ENCODE measurements around the gene NAT16.
A peak's percentile ranks its signal among the peaks of the same experiment; 100 is the strongest.
"Not testable (repeated sequence)": the region's sequence is repeated elsewhere in the genome, so short reads cannot be mapped to it uniquely, and the experiment has no call there.

The NAT16 gene

DNA sequence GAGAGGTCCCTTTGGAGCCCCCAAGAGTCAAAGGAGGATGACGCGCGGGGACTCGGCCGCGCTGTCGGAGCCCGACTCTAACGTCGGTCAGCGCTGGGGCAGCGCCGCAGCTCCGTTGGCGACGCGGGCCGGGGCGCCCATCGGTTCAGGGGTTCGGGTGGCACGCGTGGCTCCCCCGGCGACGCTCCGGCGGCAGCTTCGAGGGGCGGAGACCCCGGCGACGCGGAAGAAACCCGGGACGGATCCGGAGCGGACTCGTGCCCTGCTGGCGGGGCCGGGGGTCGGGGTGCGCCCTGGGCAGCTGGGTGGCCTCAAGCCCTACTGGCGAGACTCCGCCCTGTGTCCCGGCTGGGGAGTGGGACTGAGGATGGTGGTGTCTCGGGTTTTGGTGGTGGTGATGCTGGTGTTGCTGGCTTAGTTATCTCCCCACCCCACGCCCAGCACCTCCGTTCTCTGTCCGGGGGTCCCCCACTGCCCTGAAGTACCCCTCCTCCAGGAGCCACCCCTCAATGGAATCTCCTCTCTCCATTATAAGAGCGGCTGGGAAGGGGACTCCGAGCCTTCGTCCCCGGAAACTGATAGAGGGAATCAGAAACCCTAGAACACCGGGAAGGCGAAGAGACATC, at the start of gene NAT16:
Gene NAT16, minus strand, starts transcription at position 164 of the 626 bp plus-strand sequence. CDS start 5,486 bp downstream, outside the sequence.
- FAIRE-seq (no peak), DNase-seq (ENCODE audit: insufficient read length, low spot score) (no peak)

DNA sequence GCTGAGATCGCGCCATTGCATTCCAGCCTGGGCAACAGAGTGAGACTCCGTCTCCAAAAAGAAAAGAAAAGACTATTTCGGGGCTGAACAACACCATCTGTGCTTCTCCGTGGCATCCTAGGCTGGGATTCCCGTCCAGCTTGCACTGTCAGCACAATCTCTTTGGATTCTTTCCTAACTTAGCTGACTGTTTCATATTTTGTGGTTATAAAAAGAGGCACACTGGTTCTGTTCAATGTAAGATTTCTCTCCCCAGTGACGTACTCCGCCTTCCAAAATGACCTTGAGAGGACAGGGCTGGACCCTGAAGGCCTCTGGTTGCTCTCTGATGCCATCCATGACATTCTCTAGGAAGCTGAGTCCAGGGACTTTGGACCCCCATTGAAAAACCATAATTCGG, 46.6 kb upstream of the NAT16 start:
- DNase-seq (ENCODE audit: insufficient read length, low spot score) (no peak), FAIRE-seq (no peak)

DNA sequence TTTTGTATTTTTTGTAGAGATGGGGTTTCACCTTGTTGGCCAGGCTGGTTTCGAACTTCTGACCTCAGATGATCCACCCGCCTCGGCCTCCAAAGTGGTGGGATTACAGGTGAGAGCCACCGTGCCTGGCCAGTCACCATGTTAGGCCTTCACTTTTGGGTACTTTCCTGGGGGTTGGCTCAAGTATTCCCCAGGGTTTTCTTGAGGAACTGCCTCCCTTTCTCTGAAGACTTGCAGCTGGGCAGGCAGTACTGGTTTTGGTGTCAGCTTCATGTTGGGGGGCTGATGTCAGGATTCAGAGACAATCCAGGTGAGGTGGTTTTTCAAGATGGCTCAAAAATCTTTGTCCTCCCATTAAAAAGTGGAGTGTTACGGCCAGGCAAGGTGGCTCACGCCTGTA, 45.6 kb upstream of the NAT16 start:
- DNase-seq (ENCODE audit: insufficient read length, low spot score) (no peak), FAIRE-seq (no peak)

DNA sequence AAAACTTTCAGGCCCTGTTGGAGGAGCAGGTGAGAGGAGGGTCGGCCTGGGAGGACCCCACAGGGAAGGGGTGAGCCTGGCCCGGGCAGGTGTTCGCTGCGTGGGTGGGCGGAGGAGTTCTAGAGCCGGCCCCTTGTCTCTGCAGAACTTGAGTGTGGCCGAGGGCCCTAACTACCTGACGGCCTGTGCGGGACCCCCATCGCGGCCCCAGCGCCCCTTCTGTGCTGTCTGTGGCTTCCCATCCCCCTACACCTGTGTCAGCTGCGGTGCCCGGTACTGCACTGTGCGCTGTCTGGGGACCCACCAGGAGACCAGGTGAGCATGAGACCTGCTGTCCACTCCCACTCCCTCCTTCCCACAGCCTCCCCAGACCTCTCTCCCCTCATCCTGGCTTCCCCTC, 43.4 kb upstream of the NAT16 start:
- no peak for FAIRE-seq
- no peak for DNase-seq (ENCODE audit: insufficient read length, low spot score)

DNA sequence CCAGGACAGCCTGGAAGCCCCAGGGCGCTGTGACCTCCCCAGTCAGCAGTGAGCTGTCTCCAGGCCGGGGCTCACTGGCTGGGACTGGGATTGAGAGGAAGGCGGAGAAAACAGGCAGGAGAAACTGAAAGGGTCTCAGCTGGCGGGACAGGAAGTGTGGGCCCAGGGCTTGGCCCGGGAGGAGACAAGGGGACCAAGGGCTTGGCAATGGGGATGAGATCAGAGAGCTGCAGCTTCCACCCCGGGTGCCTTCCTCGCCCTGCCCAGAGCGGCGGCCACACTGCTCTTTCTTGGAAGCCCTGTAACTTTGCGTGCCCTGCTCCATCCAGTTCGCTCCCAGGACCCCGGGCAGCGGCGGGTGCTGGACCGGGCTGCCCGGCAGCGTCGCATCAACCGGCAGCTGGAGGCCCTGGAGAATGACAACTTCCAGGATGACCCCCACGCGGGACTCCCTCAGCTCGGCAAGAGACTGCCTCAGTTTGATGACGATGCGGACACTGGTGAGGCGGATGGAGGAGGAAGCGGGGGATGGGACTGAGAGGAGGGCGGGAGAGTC, 42.3 kb upstream of the NAT16 start:
- FAIRE-seq (no peak), DNase-seq (ENCODE audit: insufficient read length, low spot score) (no peak)

DNA sequence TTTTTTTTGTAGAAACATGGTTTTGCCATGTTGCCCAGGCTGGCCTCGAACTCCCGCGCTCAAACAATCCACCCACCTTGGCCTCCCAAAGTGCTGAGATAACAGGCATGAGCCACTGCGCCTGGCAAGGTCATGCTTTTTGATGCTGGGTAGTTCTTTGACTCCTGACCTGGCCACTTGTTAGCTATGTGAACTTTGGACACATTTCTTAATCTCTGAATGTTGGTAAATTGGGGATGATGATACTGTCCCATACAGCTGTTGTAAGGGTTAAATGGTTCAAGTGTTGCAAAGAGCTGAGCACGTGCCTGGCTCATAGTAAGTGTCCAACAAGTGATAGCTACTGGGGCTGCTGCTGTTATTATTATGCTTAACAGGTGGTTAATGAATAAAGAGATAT, 40.2 kb upstream of the NAT16 start:
- DNase-seq (ENCODE audit: insufficient read length, low spot score): no peak
- no peak for FAIRE-seq

DNA sequence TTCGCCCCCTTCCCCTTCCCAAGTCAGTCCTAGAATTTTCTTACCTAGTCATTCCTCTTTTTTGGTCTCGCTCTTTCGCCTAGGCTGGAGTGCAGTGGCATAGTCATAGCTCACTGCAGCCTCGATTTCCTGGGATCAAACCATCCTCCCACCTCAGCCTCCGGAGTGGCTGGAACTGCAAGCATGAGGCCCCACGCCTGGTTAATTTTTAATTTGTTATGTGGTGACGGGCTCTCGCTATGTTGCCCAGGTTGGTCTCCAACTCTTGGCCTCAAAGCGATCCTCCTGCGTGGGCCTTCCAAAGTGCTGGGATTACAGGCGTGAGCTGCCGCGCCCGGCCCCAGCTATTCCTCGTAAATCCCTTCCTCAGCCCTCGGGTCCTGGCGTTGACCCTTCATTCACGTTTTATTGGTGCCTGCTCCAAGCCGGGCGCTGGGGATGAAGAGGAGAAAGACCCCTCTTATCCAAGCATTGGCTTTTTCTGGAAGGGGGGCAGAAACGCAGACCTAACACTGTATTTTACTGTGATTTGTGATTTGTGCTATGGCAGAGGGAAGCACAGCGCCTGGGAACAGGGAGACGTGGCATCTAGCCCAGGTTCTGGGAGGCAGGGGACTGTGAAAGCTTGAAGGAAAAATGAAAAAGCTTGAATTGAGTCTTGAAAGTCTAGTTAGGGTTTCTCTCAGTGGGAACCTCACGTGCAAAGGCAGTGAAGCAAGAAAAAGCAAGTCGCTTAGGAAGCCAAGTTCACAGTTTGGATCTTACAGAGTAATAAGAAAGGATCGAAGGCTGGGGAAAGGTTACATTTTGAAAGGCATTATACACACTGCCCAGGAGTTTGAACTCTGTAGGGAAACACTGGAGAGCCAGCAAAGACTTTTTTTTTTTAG, 38.4 kb upstream of the NAT16 start:
- no peak for FAIRE-seq

DNA sequence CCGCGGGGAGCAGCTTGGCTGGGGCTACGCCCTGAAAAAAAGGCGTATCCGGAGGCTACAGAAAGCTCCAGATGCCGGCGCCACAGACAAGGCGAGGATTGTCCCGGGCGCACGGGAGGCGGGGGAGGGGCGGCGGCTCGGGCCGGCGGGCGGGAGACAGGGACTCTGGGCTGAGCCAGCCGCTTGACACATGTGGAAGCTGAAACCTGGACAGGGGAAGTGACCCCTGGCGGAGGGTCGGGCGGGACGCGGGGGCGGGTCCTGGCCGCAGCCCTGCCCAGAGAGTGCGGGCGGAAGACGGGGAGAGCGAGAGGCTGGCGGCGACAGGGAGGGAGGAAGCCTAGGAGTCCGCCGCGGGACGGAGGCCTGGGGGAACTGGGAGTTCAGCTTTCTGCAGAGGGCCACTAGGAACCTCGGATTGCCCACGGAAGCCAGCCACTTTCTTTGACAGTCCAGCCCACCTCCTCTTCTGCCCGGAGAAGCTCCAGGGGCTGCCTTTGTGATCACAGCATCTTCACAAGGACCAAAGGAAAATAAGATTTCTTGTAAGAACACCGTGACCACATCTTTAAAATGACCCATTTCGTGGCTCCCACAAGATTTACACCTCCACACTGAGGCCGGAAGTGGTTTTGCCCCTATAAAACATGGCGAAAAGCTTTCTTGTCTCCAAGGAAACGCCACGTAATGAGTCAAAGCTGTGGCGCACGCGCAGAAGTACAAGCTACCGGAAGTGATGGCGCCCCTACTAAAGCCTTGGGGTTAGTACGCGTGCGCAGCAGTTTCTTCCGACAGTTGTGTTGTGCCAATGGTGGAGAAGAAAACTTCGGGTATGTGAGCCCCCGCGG, 37.5 kb upstream of the NAT16 start, which contains the start of the genes PLOD3 and ZNHIT1:
Gene PLOD3, minus strand, starts transcription at position 194 of the 848 bp plus-strand sequence. CDS start 307 bp downstream, outside the sequence.
Gene ZNHIT1, plus strand, starts transcription at position 778 of the 848 bp plus-strand sequence. Its CDS starts 31 bp downstream, at position 809.
- peak; percentile 99 for FAIRE-seq
- DNase-seq (ENCODE audit: insufficient read length, low spot score): peak; percentile 97

More for the DNA sequence above, 38.4 kb upstream of the NAT16 start:
- DNase-seq (ENCODE audit: insufficient read length, low spot score): no peak

DNA sequence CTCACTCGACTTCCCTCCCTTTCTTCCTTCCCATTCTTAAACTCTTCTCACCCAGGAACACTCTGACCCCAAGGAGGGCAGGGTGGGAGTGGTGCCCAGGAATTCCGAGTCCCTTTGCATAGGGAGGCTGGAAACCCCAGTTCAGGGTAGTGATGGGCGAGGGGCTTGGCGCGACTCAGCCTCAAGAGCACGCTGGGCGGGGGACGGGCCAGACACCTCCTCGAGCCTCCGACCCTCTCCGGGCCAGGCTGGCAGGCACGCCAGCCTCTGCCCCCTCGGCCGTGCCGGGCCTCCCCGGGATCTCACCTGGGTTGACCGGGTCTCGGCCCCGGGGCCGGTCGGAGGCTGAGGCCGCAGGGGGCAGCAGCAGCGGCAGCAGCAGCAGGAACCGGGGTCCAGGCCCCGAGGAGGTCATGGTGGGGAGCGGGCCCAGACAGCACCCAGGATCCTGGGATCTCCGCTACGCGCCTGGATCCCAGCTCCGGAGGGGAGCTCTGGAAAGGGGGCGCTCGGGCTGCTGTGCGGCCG, 36.8 kb upstream of the NAT16 start:
- peak; percentile 41 for DNase-seq (ENCODE audit: insufficient read length, low spot score)
- no peak for FAIRE-seq

DNA sequence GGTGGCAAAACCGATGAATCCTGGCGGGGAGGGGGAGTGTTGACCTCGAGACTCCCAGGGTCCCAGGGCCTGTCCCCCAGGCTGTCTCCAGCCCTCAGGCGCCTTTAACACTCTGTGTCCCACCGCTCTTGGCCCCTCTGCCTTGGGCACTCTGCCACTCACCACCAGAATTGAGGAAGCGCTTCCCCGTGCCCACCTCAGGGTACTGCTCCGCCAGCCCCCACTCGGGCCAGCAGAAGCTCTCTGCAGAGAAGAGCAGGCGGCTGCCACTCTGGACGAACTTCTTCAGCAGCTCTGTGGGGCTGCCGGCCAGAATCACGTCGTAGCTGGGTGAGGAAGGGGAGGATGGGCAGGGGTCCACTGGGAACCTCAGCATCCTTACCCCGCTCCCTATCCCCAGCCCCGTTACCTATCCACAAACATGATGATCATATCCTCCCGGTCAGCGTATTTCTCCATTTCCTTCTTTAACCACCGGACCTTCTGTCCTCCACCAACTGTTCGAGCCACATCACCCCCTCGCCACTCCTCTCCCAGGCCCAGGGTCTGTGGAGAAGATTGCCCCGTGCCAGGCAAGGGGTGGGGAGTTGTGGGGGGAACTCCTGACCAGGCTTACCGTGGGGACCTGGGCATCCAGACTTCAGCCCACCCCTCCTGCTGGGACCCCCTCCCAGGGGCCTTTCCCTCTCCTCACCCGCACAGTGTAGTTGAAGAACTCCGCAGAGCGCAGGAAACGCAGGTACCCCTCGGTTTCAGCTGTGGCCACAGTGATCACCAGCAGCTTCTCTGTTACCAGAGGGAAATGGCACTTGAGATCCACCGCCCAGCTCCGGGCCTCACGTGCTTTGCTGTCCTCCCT, 36.1 kb upstream of the NAT16 start:
- no peak for FAIRE-seq
- DNase-seq (ENCODE audit: insufficient read length, low spot score): no peak

DNA sequence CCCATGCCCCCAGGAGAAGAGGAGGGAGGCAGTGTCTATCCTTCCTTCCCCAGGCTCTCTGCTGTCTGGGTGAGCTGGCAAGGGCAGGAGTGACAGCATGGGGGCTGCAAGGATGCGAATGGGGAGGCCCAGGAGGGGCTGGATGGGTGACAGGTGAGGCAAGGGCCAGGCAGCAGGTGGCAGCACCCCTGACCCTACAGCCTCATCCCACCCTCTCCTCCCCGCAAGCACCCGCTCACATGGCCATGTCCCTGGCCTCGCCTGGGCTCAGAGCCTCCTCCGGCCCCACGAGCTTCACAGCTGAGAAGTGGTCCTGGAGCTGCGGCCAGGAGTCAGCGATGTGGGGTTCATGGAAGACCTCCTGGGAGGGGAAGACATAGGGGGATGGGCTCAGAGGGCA, 31.9 kb upstream of the NAT16 start:
- DNase-seq (ENCODE audit: insufficient read length, low spot score) (no peak), FAIRE-seq (no peak)

DNA sequence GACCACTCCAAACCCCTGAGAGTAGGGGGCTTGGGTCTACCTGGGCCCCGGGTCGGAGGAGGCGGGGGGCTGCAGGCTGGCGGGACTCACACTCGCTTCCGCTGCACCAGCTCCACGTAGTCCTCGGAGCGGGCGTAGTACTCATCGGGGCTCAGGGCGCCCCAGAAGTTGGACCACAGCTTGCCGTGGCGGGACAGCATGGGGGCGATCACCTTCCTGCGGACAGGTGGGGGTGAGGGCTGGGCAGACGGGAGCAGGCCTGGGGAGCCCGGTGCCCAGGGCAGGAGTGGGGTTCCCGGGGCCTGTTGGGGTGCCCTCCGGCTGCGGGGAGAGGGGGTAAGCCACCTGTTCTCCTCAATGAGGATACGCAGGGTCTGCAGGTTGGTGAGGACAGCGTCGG, 31.4 kb upstream of the NAT16 start:
- FAIRE-seq (no peak), DNase-seq (ENCODE audit: insufficient read length, low spot score) (no peak)

DNA sequence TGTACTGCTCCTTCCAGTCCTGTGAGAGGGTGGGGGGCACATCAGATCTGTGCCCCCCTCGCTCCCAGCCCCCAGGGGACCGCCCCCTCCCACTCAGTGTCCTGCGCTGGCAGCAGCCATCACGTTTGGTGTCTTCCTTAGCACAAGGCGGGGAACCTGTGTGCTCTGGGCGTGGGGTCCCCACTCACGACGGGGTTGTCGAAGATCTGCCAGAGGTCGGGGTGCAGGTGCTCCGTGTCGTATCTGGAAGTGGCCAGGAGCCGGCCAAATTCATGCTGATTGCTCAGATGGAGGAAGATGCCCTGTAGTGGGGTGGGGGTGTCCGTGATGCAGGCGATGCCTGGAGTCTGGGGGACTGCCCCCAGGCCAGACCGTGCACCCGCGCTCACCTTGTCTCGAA, 30.1 kb upstream of the NAT16 start:
- DNase-seq (ENCODE audit: insufficient read length, low spot score) (no peak), FAIRE-seq (no peak)

DNA sequence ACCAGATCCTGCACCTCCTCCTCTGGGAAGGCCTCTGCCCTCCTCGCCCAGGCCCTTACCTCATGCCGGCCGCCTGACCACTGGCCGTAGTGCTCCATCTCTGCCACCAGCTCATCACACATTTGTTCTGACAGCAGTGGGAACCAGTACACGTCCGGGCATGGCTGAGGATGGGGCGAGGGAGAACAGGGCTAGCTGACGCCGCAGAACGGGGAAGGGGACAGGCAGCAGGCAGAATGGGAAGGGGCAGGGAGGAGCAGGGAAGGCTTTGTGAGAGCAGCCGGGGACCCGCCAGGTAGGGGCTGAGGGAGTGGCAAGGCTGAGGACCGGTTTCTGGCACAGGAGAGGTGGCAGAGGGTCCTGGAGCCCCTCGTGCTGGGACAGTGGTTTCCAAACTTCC, 28.7 kb upstream of the NAT16 start:
- no peak for DNase-seq (ENCODE audit: insufficient read length, low spot score)
- FAIRE-seq: no peak

DNA sequence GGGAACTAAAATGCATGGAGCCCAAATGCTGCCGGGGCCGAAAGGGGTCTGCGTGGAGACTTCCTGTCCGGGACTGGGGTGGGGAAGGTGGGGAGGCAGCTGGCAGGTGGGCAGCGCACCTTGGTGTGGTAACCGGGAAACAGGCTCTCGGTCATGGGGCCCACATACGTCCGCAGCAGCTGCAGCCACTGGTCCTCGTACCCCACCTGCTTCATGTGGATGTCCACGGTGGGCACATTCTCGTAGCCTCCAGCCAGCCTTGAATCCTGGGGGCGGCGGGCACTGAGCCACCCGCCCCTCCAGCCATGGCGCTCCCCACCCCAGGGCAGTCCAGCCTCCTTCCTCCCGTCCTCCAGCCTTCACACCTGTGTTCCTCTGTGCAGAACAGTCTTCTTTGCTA, 27.4 kb upstream of the NAT16 start:
- DNase-seq (ENCODE audit: insufficient read length, low spot score) (no peak), FAIRE-seq (no peak)

DNA sequence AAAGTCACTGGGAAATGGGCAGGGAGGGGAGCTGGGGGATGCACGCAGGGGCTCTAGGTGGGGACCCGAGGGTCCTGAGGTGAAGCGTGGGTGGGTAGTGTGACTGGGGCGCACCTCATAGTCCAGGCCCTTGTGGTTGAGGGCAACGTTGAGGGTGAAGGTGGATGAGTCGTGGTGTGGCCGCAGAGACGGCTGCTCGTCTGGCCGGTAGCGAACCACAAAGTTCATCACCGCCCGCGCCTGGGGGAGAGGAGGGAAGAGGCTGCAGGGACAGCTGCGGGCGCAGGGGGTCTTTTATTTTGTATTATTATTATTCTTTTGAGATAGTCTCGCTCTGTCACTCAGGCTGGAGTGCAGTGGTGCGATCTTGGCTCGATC, 26.6 kb upstream of the NAT16 start:
- FAIRE-seq (no peak), DNase-seq (ENCODE audit: insufficient read length, low spot score) (no peak)

DNA sequence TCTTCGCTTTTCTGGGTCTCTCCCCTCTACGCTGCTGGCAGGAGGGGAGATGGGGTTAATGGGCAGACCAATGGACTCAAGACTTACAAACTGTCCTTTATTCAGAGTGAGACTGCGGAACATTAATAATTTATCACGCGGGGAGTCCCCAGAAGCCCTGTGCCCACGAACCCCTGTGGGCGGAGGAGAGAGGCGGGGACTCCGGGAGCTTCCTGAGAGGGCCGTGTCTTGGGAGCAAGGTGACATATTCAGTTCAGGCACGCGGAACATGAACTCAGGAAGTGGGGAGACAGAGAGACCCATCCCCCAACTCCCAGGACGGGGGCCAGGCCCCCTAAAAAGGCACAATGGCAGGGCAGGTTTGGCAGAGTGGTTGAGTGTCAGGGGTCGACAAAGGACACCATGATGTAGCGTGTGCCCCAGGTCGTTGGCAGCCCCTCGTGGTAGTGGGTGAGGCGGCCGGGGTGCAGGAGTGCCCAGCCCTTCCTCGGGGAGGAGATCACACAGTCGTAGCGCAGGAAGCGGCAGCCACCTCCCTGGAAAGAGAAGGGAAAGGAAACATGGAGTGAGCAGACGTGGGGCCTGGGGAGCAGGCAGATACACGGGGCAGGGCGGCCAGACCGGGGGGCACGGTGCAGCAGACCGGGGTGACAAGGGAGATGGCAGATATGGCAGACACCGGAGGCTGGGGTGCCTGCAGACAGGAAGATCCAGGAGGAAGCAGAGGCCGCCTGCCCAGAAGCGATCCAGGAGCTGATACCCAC, 26.0 kb upstream of the NAT16 start:
- FAIRE-seq: no peak

DNA sequence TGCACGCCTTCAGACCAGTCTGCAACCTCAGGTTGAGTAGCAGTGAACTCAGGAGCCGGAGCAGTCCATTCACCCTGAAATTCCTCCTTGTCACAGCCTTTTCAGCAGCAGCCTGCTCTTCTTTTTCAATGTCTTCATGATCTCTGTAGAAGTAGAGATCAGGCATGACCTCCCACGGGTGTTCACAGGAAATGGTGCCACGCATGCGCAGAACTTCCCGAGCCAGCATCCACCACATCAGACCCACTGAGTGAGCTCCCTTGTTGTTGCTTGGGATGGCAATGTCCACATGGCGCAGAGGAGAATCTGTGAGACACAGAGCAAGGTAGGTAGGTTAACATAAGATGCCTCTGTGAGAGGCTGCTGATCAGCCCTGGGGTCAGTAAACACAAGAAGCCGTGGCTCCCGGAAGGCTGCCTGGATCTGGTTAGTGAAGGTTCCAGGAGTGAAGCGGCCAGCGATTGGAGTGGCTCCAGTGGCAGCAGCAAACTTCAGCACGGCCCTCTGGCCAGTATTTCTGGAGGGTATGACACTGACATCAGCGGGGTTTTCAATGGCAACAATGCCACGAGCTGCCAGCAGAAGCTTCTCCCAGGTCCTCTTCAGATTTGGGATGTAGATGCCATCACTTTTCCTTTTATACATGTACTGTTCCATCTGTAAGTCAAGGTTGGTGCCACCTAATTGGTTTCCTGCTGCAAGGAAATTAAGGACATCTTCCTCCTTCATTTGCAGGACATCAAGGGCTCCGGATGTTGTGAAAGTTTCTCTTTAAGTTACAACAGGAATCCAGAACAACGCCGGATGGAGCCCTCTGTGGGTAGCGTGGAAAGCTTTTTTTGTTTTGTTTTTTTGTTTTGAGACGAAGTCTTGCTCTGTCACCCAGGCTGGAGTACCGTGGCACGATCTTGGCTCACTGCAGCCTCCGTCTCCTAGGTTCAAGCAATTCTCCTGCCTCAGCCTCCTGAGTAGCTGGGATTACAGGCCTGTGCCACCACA, 23.9 kb upstream of the NAT16 start:
- DNase-seq (ENCODE audit: insufficient read length, low spot score): not testable (repeated sequence)
- FAIRE-seq: peak; percentile 64

More for the DNA sequence above, 26.0 kb upstream of the NAT16 start:
- no peak for DNase-seq (ENCODE audit: insufficient read length, low spot score)

Measured in GM19239 (cell line).